ENCODE data around the gene TIMELESS. TPM values are rescaled to one million over a fixed set of nuclear protein-coding genes. Genes with fewer than 3 reads are reported as not detected.

Gene TIMELESS
- total RNA-seq, 1 experiment from 2014 or later: 26.5 TPM

DNA sequence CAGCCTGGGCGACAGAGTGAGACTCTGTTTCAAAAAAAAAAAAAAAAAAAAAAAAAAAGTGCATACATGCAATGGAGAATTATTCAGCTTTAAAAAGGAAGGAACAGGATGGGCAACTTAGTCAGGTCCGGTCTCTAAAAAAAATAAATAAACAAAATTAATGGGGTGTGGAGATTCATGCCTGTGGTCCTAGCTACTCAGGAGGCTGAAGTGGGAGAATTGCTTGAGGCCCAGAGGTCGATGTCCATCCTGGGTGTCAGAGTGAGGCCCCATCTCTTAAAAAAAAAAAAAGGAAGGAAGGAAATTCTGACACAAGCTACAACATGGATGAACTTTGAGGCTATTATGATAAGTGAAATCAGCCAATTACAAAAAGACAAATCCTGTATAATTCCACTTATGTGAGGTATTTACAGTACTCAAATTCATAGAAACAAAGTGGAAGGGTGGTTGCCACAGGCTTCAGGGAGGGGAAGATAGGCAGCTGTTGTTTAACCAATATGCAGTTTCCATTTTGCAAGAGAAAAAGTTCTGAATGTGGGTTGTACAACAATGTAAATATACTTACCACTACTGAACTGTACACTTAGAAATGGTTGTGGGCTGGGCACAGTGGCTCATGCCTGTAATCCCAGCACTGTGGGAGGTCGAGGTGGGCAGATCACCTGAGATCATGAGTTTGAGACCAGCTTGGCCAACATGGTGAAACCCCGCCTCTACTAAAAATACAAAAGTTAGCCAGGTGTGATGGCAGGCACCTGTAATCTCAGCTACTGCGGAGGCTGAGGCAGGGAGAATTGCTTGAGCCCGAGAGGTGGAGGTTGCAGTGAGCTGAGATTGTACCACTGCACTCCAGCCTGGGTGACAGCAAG lies 74.3 kb downstream of the TIMELESS start:
- Histone ChIP-seq H4K20me1 (ENCODE audit: low read length) (no peaks in the 10 kb centered on the region), H2AFZ (ENCODE audit: low read length) (peak overlapping the region; percentile 15; the same call in 1 of the 2 replicates), H3K27ac (ENCODE audit: low read length) (no peak overlapping the region), H3K36me3 (ENCODE audit: low read depth, low read length) (no peaks in the 10 kb centered on the region), H3K9me2 (replicated peaks; ENCODE audit: low read length) (no peaks in the 10 kb centered on the region), H3K4me3 (ENCODE audit: low read length) (no peak overlapping the region), H3F3A (ENCODE audit: low read length, unreplicated experiment) (no peaks in the 10 kb centered on the region), H3K9ac (ENCODE audit: low read length) (no peak overlapping the region), H3K4me1 (ENCODE audit: insufficient read depth, low read length) (peaks cover 10% of the 10 kb centered on the region), H3K79me2 (ENCODE audit: low read length) (no peaks in the 10 kb centered on the region), H3K9me3 (ENCODE audit: low read length) (no peaks in the 10 kb centered on the region), H3K4me2 (ENCODE audit: low read length) (no peak overlapping the region), H3K27me3 (ENCODE audit: low read length) (no peaks in the 10 kb centered on the region)
- no TSS peak for BruUV-seq (replicated peaks)
- intact Hi-C loops (cut with micrococcal nuclease): no loop called here
- TF ChIP-seq EZH2phosphoT487 (IDR thresholded peaks at IDR 0.05; ENCODE audit: borderline replicate concordance, low read length) (no peak), EZH2 (IDR thresholded peaks at IDR 0.05; ENCODE audit: low read length, unreplicated experiment) (no peak)
- TF ChIP-seq, protein P1, sequence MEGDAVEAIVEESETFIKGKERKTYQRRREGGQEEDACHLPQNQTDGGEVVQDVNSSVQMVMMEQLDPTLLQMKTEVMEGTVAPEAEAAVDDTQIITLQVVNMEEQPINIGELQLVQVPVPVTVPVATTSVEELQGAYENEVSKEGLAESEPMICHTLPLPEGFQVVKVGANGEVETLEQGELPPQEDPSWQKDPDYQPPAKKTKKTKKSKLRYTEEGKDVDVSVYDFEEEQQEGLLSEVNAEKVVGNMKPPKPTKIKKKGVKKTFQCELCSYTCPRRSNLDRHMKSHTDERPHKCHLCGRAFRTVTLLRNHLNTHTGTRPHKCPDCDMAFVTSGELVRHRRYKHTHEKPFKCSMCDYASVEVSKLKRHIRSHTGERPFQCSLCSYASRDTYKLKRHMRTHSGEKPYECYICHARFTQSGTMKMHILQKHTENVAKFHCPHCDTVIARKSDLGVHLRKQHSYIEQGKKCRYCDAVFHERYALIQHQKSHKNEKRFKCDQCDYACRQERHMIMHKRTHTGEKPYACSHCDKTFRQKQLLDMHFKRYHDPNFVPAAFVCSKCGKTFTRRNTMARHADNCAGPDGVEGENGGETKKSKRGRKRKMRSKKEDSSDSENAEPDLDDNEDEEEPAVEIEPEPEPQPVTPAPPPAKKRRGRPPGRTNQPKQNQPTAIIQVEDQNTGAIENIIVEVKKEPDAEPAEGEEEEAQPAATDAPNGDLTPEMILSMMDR (conservative IDR thresholded peaks at IDR 0.05; ENCODE audit: low read depth, low read length): no peak
- CTCF ChIA-PET: interaction anchor here (0.6 to 0.7 kb wide), 3 partner anchors 18 to 59 kb away, joined by 3 to 6 read pairs (median 4); partner anchors contain the start of gene CNPY2
- ATAC-seq: peak; percentile 48; the same call in 1 of the 2 replicates
- POLR2A ChIA-PET (ENCODE audit: unreplicated experiment): interaction anchor here (0.6 to 1.0 kb wide), 2 partner anchors 11 to 15 kb away, joined by 10 to 11 read pairs; partner anchors contain the start of gene STAT2
- DNase-seq: peak; percentile 37

DNA sequence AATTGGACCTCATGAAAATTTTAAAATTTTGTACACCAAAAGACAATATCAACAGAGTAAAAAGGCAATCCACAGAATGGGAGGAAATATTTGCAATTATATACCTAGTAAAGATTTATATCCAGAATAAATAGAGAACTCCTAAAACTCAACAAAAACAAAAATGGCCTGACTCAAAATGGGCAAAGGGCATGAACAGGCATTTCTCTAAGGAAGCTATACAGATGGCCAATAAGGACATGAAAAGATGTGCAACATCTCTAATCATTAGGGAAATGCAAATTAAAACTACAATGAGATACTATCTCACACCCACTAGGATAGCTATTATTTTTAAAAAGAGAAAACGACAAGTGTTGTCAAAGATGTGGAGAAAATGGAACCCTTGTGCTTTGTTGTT lies 75.7 kb downstream of the TIMELESS start:
- no peak for DNase-seq
- Histone ChIP-seq H3F3A (ENCODE audit: low read length, unreplicated experiment) (no peaks in the 10 kb centered on the region), H3K4me2 (ENCODE audit: low read length) (no peak overlapping the region), H3K4me3 (ENCODE audit: low read length) (no peak overlapping the region), H3K36me3 (ENCODE audit: low read depth, low read length) (no peaks in the 10 kb centered on the region), H3K9me2 (replicated peaks; ENCODE audit: low read length) (no peaks in the 10 kb centered on the region), H3K27ac (ENCODE audit: low read length) (no peak overlapping the region), H2AFZ (ENCODE audit: low read length) (no peak overlapping the region), H3K4me1 (ENCODE audit: insufficient read depth, low read length) (peaks cover 10% of the 10 kb centered on the region), H3K9me3 (ENCODE audit: low read length) (no peaks in the 10 kb centered on the region), H3K79me2 (ENCODE audit: low read length) (no peaks in the 10 kb centered on the region), H3K9ac (ENCODE audit: low read length) (no peak overlapping the region), H3K27me3 (ENCODE audit: low read length) (no peaks in the 10 kb centered on the region), H4K20me1 (ENCODE audit: low read length) (no peaks in the 10 kb centered on the region)
- POLR2A ChIA-PET (ENCODE audit: unreplicated experiment): interaction anchor here (0.5 kb wide), 1 partner anchor 40 kb away, joined by 4 read pairs; no protein-coding TSS in a partner anchor
- intact Hi-C loops (cut with micrococcal nuclease): no loop called here
- TF ChIP-seq EZH2phosphoT487 (IDR thresholded peaks at IDR 0.05; ENCODE audit: borderline replicate concordance, low read length) (no peak), EZH2 (IDR thresholded peaks at IDR 0.05; ENCODE audit: low read length, unreplicated experiment) (no peak)
- TF ChIP-seq, protein P1 (conservative IDR thresholded peaks at IDR 0.05; ENCODE audit: low read depth, low read length): no peak
- no TSS peak for BruUV-seq (replicated peaks)
- CTCF ChIA-PET: no interaction called here
- no peak for ATAC-seq

DNA sequence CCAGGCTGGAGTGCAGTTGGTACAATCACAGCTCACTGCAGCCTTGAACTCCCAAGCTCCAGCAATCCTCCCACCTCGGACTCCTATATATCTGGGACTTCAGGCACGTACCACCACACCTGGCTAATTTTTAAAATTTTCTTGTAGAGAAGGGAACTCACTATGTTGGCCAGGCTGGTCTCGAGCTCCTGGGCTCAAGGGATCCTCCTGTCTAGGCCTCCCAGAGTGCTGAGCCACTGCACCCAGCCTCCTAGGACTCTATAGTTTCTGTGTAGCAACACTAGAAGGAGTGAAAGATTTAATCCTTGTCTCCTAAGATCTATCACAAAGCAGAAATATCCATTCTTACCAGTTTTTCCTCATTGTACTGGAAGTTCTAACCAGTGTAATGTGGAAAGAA lies 82.3 kb downstream of the TIMELESS start:
- TF ChIP-seq EZH2phosphoT487 (IDR thresholded peaks at IDR 0.05; ENCODE audit: borderline replicate concordance, low read length) (no peak), EZH2 (IDR thresholded peaks at IDR 0.05; ENCODE audit: low read length, unreplicated experiment) (no peak)
- TF ChIP-seq, protein P1 (conservative IDR thresholded peaks at IDR 0.05; ENCODE audit: low read depth, low read length): no peak
- BruUV-seq (replicated peaks): no TSS peak
- Histone ChIP-seq H3K4me2 (ENCODE audit: low read length) (no peak overlapping the region), H3K9ac (ENCODE audit: low read length) (no peak overlapping the region), H3K9me3 (ENCODE audit: low read length) (no peaks in the 10 kb centered on the region), H3K27ac (ENCODE audit: low read length) (no peak overlapping the region), H3K9me2 (replicated peaks; ENCODE audit: low read length) (no peaks in the 10 kb centered on the region), H4K20me1 (ENCODE audit: low read length) (no peaks in the 10 kb centered on the region), H3K79me2 (ENCODE audit: low read length) (no peaks in the 10 kb centered on the region), H3K4me3 (ENCODE audit: low read length) (no peak overlapping the region), H3K4me1 (ENCODE audit: insufficient read depth, low read length) (no peaks in the 10 kb centered on the region), H3F3A (ENCODE audit: low read length, unreplicated experiment) (no peaks in the 10 kb centered on the region), H3K27me3 (ENCODE audit: low read length) (no peaks in the 10 kb centered on the region), H3K36me3 (ENCODE audit: low read depth, low read length) (no peaks in the 10 kb centered on the region), H2AFZ (ENCODE audit: low read length) (no peak overlapping the region)
- CTCF ChIA-PET: no interaction called here
- ATAC-seq (no peak), DNase-seq (no peak)
- intact Hi-C loops (cut with micrococcal nuclease): no loop called here
- POLR2A ChIA-PET (ENCODE audit: unreplicated experiment): no interaction called here
